Left lung (tissue), 10 donors: ENCODE measurements around the gene CTSC. TPM values are rescaled to one million over a fixed set of nuclear protein-coding genes. Genes with fewer than 3 reads are reported as not detected.
"Not testable (repeated sequence)": the region's sequence is repeated elsewhere in the genome, so short reads cannot be mapped to it uniquely, and the experiment has no call there.

Source experiments
- ATAC-seq: fragments of 200-7000 bp; cut with Tn5 transposase; one replicate; pipeline ENCODE4 v1.9.1; 2020; ENCODE audit warnings: moderate library complexity
- DNase-seq, 4 donors: peaks; one replicate each; pipeline ENCODE4 v3.0.0-alpha.2; 2013 to 2020
- H3K27ac ChIP-seq, 2 donors: fragments of 200-600 bp; sonication (generic) in 1 of 2; one replicate each; pipeline versions ENCODE4 v1.5.0 to v1.8.0; 2020 to 2021
- H3K27me3 ChIP-seq, 2 donors: fragments of 200-600 bp; sonication (generic) in 1 of 2; one replicate each; pipeline versions ENCODE4 v1.5.0 to v1.8.0; 2020 to 2021
- H3K36me3 ChIP-seq, 2 donors: fragments of 200-600 bp; sonication (generic) in 1 of 2; one replicate each; pipeline versions ENCODE4 v1.5.0 to v1.8.0; 2020 to 2021
- H3K4me1 ChIP-seq, 2 donors: fragments of 200-600 bp; one replicate each; pipeline ENCODE4 v1.8.0; 2021
- H3K4me3 ChIP-seq, 2 donors: fragments of 200-600 bp; sonication (generic) in 1 of 2; one replicate each; pipeline versions ENCODE4 v1.5.0 to v1.8.0; 2020 to 2021; ENCODE audit warnings: mild to moderate bottlenecking in 1 of 2
- H3K9me3 ChIP-seq, 2 donors: fragments of 200-600 bp; sonication (generic) in 1 of 2; one replicate each; pipeline versions ENCODE4 v1.5.0 to v1.8.0; 2020 to 2021
- CTCF ChIP-seq, 2 donors: fragments of 200-600 bp; sonication (generic) in 1 of 2; IDR thresholded peaks; one replicate each; pipeline versions ENCODE4 v1.5.0 to v1.8.0; 2021; ENCODE audit warnings: antibody characterized with exemption in 2 of 2
- intact Hi-C, 2 donors: fragments of 100-400 bp; cut with DNase I; formaldehyde crosslinking; loops; one replicate each; pipeline versions ENCODE4 v1.11.2 to v1.14.2; 2022
- polyA plus RNA-seq, 6 donors: library from polyadenylated mRNA; unstranded; fragments of 120-200 nt; gene quantifications; one replicate each; pipeline ENCODE4 v1.2.1, GENCODE V29; 2013; ENCODE audit not compliant: insufficient read length in 6 of 6
- total RNA-seq, 2 donors: library from RNA; stranded (reverse); fragmentation: NEBNext Ultra II Directional; extraction: Animal tissue kit (Norgen Biotek cat#: 25700); gene quantifications; one replicate each; pipeline ENCODE4 v1.2.1, GENCODE V29; 2021
- donor health status: DM: no; HTN: yes; CAD: no.
- donor health status: DM: no; HTN: no; CAD: no.

CTSC gene
- total and polyA plus RNA-seq, 8 donors = 162 to 422 (median 190) TPM

- no peak for ATAC-seq
- no peak overlapping the region for H3K27ac ChIP-seq
- intact Hi-C loops = no loop called here
- no peaks in the 10 kb centered on the region for H3K36me3 ChIP-seq
- H3K27me3 ChIP-seq = no peaks in the 10 kb centered on the region
- H3K4me3 ChIP-seq = no peak overlapping the region
- DNase-seq = peak in 2 of 4 donors; percentile 22 to 46
- no peaks in the 10 kb centered on the region for H3K9me3 ChIP-seq
- H3K4me1 ChIP-seq = no peaks in the 10 kb centered on the region
- TF ChIP-seq CTCF (IDR thresholded peaks at IDR 0.05) = no peak
Observed at GRCh38 chr11:88249706-88250105, 87.8 kb downstream of the CTSC start.

GRCh38 chr11:88246696-88247095, 90.8 kb downstream of the CTSC start:
- H3K4me1 ChIP-seq = no peaks in the 10 kb centered on the region
- no peaks in the 10 kb centered on the region for H3K9me3 ChIP-seq
- no peak overlapping the region for H3K4me3 ChIP-seq
- no peak for TF ChIP-seq CTCF (IDR thresholded peaks at IDR 0.05)
- no peak for DNase-seq
- ATAC-seq = no peak
- intact Hi-C loops = no loop called here
- no peak overlapping the region for H3K27ac ChIP-seq
- no peaks in the 10 kb centered on the region for H3K36me3 ChIP-seq
- no peaks in the 10 kb centered on the region for H3K27me3 ChIP-seq

- H3K27me3 ChIP-seq, DNase-seq, H3K36me3 ChIP-seq, intact Hi-C loops, H3K9me3 ChIP-seq, H3K27ac ChIP-seq, H3K4me1 ChIP-seq, H3K4me3 ChIP-seq, ATAC-seq: not testable (repeated sequence)
Observed at GRCh38 chr11:88245576-88245975, 92.0 kb downstream of the CTSC start.

Other genes starting within 250 kb of the CTSC start
- gene RAB38, start 162.3 kb downstream of the CTSC start, total RNA-seq = 10 to 100 TPM; 12.3 to 13.6 TPM
- gene RAB38, start 162.3 kb downstream of the CTSC start, polyA plus RNA-seq = 10 to 100 TPM; 18.8 to 23.8 (median 21.0) TPM